Measurements from ENCODE around the gene VSNL1. TPM values are rescaled to one million over a fixed set of nuclear protein-coding genes. Genes with fewer than 3 reads are reported as not detected.

Gene VSNL1
- total and polyA plus RNA-seq, 10 of the 15 experiments (the other 5 are each of a cell fraction or from before 2014, with no cell fraction given): 0.04 to 0.30 (median 0.12) TPM; not detected in 4

GRCh38 chr2:17648581-17648980 lies 108.1 kb downstream of the VSNL1 start:
- RAD21 ChIA-PET (ENCODE audit: unreplicated experiment): no interaction called here
- CTCF ChIA-PET: interaction anchor here (24.9 kb wide), 1 partner anchor 18 kb away, joined by 604 read pairs; no protein-coding TSS in a partner anchor
- Histone ChIP-seq H3K9me3 (replicated peaks; ENCODE audit: control insufficient read depth, insufficient read depth, low read length) (no peaks in the 10 kb centered on the region), H3K36me3 (ENCODE audit: control insufficient read depth in 2 of 2, insufficient read depth in 2 of 2, low read length in 1 of 2) (no peaks in the 10 kb centered on the region), H2AFZ (ENCODE audit: control insufficient read depth, low read depth, low read length) (no peak overlapping the region), H3K4me2 (ENCODE audit: control insufficient read depth, insufficient read depth) (no peak overlapping the region), H3K4me1 (ENCODE audit: control insufficient read depth, insufficient read depth, low read length) (peaks cover 3% of the 10 kb centered on the region), H4K20me1 (ENCODE audit: control insufficient read depth, insufficient read depth) (no peaks in the 10 kb centered on the region), H3K27ac (ENCODE audit: control insufficient read depth, insufficient read depth) (no peak overlapping the region), H3K4me3 (no peak overlapping the region), H3K9ac (ENCODE audit: control insufficient read depth, insufficient read depth, low read length) (no peak overlapping the region), H3K27me3 (replicated peaks in 1 of 2; ENCODE audit: control insufficient read depth in 2 of 2, insufficient read depth in 2 of 2, low read length in 1 of 2) (no peaks in the 10 kb centered on the region), H3K79me2 (ENCODE audit: control insufficient read depth, insufficient read depth, low read length) (no peaks in the 10 kb centered on the region)
- TF ChIP-seq KAT2A (conservative IDR thresholded peaks at IDR 0.05; ENCODE audit: control insufficient read depth, low read depth, low read length) (no peak), ZNF592 (IDR thresholded peaks at IDR 0.05) (no peak), SPI1 (IDR thresholded peaks at IDR 0.05; ENCODE audit: borderline replicate concordance, insufficient read depth, low read depth, low read length) (no peak), ZBTB33 (IDR thresholded peaks at IDR 0.05) (no peak), FOXK2 (IDR thresholded peaks at IDR 0.05) (no peak), NRF1 (conservative IDR thresholded peaks at IDR 0.05; ENCODE audit: low read depth, low read length) (no peak), NR2C1 (IDR thresholded peaks at IDR 0.05) (no peak), SREBF1 (IDR thresholded peaks at IDR 0.05; ENCODE audit: low read length) (no peak), EED (IDR thresholded peaks at IDR 0.05; ENCODE audit: low read depth) (no peak)
- 8% methylated on average over 1 of the region's 1 CpG for whole genome bisulfite sequencing (ENCODE audit: insufficient coverage, insufficient replicate concordance, low lambda C conversion rate, missing lambda C conversion rate)
- no peak for FAIRE-seq
- ATAC-seq: no peak
- POLR2A ChIA-PET: no interaction called here
- intact Hi-C loops (cut with micrococcal nuclease; ENCODE audit: unreplicated experiment) (no loop called here), in situ Hi-C loops (cut with MboI) (no loop called here)
- SMC1A ChIA-PET (ENCODE audit: uncharacterized antibody, unreplicated experiment): no interaction called here
- DNase-seq (ENCODE audit: low read depth, low spot score): no peak
- BruUV-seq (replicated peaks): no TSS peak

Measured in GM12878 (cell line).